Breast epithelium (tissue), 3 donors: Measurements from ENCODE around the gene AGGF1.

Experiments
- CTCF ChIP-seq, 3 donors: fragments of 450-650 bp; IDR thresholded peaks; one replicate each; pipeline ENCODE4 v1.5.1; 2016 to 2017; ENCODE audit warnings: antibody characterized with exemption in 3 of 3, mild to moderate bottlenecking in 3 of 3, moderate library complexity in 3 of 3
- POLR2A ChIP-seq: fragments of 450-650 bp; IDR thresholded peaks from one replicate; pipeline ENCODE4 v1.6.1; 2016; ENCODE audit warnings: antibody characterized with exemption, mild to moderate bottlenecking, moderate library complexity
- POLR2AphosphoS5 ChIP-seq, 3 donors: sonication (generic); formaldehyde crosslinking; IDR thresholded peaks; one replicate each; pipeline ENCODE4 v1.6.1; 2017; ENCODE audit warnings: antibody characterized with exemption in 3 of 3

DNA sequence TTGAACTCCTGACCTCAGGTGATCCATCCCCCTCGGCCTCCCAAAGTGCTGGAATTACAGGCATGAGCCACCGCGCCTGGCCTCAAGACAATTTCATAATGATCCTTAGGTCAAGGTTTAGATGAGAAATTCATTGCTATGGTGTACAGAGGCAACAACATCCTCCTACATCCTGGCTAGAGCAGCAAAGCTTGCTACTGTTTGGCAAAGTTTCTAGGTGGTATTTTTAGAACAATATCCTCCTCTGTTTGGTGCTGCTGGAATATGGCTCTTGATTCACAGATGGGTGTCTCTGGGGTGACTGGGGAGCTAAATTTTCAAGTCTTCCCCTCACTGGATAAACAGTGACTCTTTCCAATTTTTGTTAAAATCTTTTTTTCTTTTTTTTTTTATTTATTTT, 46.7 kb upstream of the AGGF1 start:
- TF ChIP-seq POLR2A, result no peak
- TF ChIP-seq POLR2AphosphoS5 (IDR thresholded peaks at IDR 0.05), result no peak
- TF ChIP-seq CTCF (IDR thresholded peaks at IDR 0.05), result no peak
